Mucosa of rectum (tissue), 2 donors: ENCODE results near the gene ARMCX4.
"Not testable (repeated sequence)": the region's sequence is repeated elsewhere in the genome, so short reads cannot be mapped to it uniquely, and the experiment has no call there.

Experiments
- H3K27ac ChIP-seq, 2 donors: one replicate each; pipeline ENCODE4 v1.7.0; 2013; ENCODE audit warnings: inconsistent platforms in 2 of 2, low read depth in 2 of 2, low read length in 2 of 2
- H3K27me3 ChIP-seq, 2 donors: one replicate each; pipeline ENCODE4 v1.7.0; 2013; ENCODE audit warnings: low read length in 2 of 2; ENCODE audit not compliant: control insufficient read depth in 2 of 2, insufficient read depth in 2 of 2
- H3K36me3 ChIP-seq, 2 donors: one replicate each; pipeline ENCODE4 v1.7.0; 2013; ENCODE audit warnings: low read length in 2 of 2; ENCODE audit not compliant: control insufficient read depth in 2 of 2, insufficient read depth in 2 of 2
- H3K4me1 ChIP-seq, 2 donors: one replicate each; pipeline ENCODE4 v1.7.0; 2013; ENCODE audit warnings: low read length in 2 of 2, mild to moderate bottlenecking in 1 of 2; ENCODE audit not compliant: control insufficient read depth in 2 of 2, insufficient read depth in 2 of 2
- H3K4me3 ChIP-seq, 2 donors: one replicate each; pipeline ENCODE4 v1.7.0; 2013; ENCODE audit warnings: low read length in 2 of 2
- H3K9ac ChIP-seq, 2 donors: one replicate each; pipeline ENCODE4 v1.7.0; 2013; ENCODE audit warnings: low read length in 2 of 2, low read depth in 1 of 2, mild to moderate bottlenecking in 1 of 2
- H3K9me3 ChIP-seq, 2 donors: one replicate each; pipeline ENCODE4 v1.7.0; 2013; ENCODE audit warnings: low read length in 2 of 2; ENCODE audit not compliant: control insufficient read depth in 2 of 2
- donor health status: healthy.
- donor health status: Normal muscosa, but diverticular disease.

The ARMCX4 gene

DNA sequence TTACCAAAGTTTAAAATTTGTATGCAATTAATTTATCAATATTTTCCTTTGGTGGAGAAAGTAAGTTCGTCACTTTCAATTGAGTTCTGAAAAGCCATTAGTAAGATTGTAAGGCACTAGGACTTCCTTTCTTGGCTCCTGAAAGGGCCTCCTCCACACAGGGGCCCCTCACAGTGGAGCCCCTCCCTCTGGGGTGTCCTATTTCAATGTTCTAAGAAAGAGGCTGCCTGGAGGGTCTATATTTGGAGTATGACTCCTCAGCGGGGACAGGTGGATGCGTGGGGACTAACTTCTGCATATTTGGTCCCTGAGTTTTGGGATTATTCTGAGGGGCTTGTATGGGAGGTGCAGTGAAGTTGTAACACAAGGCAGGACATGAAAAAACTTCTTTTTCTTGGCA is 1.6 kb upstream of the ARMCX4 start:
- Histone ChIP-seq H3K4me1 (no peaks in the 10 kb centered on the region), H3K9ac (no peak overlapping the region), H3K27me3 (no peaks in the 10 kb centered on the region), H3K4me3 (no peak overlapping the region), H3K27ac (no peak overlapping the region), H3K36me3 (no peaks in the 10 kb centered on the region), H3K9me3 (no peaks in the 10 kb centered on the region)

DNA sequence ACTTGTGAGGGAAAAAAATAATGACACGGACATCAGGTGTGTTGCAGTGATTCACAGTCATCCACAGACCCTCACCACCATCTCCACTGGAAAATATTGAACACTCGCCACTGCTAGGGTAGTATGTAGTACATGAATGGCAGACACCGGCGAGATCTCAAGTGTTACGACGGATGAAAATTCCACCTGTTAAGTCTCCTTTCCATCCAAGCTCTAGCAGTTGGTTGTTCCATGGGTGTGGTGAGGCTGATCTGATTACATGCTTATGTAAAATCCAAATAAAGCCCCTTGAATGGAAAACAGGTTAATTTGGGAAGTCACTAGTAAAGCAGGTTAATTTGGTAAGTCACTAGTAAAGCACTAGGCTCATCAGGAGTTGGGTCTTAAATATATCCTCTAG is 1.1 kb upstream of the ARMCX4 start:
- H3K27me3 ChIP-seq, result no peaks in the 10 kb centered on the region
- no peak overlapping the region for H3K9ac ChIP-seq
- no peak overlapping the region for H3K27ac ChIP-seq
- no peaks in the 10 kb centered on the region for H3K4me1 ChIP-seq
- H3K9me3 ChIP-seq, result no peaks in the 10 kb centered on the region
- H3K4me3 ChIP-seq, result no peak overlapping the region
- H3K36me3 ChIP-seq, result no peaks in the 10 kb centered on the region

DNA sequence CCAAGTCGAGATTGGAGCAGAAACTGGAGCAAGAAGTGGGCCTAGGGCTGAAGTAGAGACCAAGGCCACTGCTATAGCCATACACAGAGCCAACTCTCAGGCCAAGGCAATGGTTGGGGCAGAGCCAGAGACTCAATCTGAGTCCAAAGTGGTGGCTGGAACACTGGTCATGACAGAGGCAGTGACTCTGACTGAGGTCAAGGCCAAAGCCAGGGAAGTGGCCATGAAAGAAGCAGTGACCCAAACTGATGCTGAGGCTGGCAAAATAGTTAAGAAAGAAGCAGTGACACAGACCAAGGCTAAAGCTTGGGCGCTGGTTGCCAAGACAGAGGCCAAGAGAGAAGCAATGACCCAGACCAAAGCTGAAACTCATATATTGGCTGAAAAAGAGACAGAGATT is 3.5 kb downstream of the ARMCX4 start:
- H3K36me3 ChIP-seq, result no peaks in the 10 kb centered on the region
- H3K27ac ChIP-seq, result no peak overlapping the region
- no peaks in the 10 kb centered on the region for H3K27me3 ChIP-seq
- no peaks in the 10 kb centered on the region for H3K9me3 ChIP-seq
- H3K4me3 ChIP-seq, result no peak overlapping the region
- no peaks in the 10 kb centered on the region for H3K4me1 ChIP-seq
- no peak overlapping the region for H3K9ac ChIP-seq

DNA sequence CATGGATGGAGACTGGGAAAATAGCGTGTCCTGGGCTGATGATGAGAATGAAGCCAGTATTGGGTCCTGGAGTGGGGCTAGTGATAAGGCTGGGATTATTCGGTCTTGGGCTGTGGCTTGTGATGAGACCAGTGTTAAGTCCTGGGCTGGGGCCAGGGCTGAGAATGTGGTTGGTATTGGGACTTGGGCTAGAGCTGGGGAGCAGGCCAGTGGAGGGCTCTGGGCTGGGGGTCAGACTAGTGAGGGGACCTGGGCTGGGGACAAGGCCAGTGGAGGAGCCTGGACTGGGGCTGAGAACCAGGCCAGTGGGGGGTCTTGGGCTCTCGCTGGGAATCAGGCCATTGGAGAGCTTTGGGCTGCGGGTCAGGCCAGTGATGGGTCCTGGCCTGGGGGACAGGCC is 6.7 kb downstream of the ARMCX4 start:
- H3K4me1 ChIP-seq, result no peaks in the 10 kb centered on the region
- H3K4me3 ChIP-seq, result no peak overlapping the region
- no peaks in the 10 kb centered on the region for H3K9me3 ChIP-seq
- H3K36me3 ChIP-seq, result no peaks in the 10 kb centered on the region
- no peak overlapping the region for H3K27ac ChIP-seq
- no peaks in the 10 kb centered on the region for H3K27me3 ChIP-seq
- no peak overlapping the region for H3K9ac ChIP-seq

DNA sequence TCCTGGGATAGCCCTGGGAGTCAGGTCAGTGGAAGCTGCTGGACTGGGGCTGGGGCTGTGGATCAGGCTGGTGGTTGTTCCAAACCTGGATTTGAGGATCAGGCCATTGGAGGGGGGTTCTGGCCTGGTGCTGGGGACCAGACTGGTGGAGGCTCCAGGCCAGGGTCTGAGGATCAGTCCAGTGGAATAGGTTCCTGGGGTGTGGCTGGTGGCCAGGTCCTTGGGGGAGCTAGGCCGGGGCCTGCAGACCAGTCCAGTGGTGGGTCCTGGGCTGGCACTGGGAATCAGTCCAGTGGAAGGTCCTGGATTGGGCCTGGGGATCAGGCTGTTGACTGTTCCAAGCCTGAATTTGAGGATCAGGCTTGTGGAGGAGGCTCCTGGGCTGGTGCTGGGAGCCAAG is 8.0 kb downstream of the ARMCX4 start:
- no peak overlapping the region for H3K4me3 ChIP-seq
- H3K9ac ChIP-seq, result no peak overlapping the region
- no peaks in the 10 kb centered on the region for H3K27me3 ChIP-seq
- no peaks in the 10 kb centered on the region for H3K9me3 ChIP-seq
- H3K4me1 ChIP-seq, result no peaks in the 10 kb centered on the region
- no peaks in the 10 kb centered on the region for H3K36me3 ChIP-seq
- H3K27ac ChIP-seq, result no peak overlapping the region

DNA sequence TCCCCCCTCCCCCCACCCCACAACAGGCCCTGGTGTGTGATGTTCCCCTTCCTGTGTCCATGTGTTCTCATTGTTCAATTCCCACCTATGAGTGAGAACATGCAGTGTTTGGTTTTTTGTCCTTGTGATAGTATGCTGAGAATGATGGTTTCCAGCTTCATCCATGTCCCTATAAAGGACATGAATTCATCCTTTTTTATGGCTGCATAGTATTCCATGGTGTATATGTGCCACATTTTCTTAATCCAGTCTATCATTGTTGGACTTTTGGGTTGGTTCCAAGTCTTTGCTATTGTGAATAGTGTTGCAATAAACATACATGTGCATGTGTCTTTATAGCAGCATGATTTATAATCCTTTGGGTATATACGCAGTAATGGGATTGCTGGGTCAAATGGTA is 17.7 kb downstream of the ARMCX4 start:
- not testable (repeated sequence) for H3K9ac ChIP-seq, H3K4me1 ChIP-seq, H3K27ac ChIP-seq, H3K4me3 ChIP-seq, H3K27me3 ChIP-seq, H3K9me3 ChIP-seq, H3K36me3 ChIP-seq

DNA sequence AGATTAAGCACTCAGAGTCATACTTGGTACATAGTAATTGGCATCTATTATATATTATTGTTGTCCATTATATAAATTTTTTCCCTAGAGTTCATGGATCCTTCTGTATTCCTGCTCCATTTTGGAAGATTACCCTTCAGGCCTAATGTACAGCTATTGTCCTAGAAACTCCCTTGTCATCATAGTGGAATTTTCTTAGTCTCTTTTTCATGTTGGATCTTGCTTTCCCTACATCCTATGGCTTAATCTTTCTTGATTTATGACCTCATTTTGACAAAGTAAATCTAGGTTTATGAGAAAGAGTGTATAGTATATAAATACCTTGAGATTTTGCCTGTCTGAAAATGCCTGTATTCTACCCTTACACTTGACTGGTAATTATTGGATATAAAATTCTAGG is 22.1 kb downstream of the ARMCX4 start:
- Histone ChIP-seq H3K36me3 (no peaks in the 10 kb centered on the region), H3K9me3 (no peaks in the 10 kb centered on the region), H3K27ac (no peak overlapping the region), H3K9ac (no peak overlapping the region), H3K4me3 (no peak overlapping the region), H3K27me3 (no peaks in the 10 kb centered on the region), H3K4me1 (no peaks in the 10 kb centered on the region)

DNA sequence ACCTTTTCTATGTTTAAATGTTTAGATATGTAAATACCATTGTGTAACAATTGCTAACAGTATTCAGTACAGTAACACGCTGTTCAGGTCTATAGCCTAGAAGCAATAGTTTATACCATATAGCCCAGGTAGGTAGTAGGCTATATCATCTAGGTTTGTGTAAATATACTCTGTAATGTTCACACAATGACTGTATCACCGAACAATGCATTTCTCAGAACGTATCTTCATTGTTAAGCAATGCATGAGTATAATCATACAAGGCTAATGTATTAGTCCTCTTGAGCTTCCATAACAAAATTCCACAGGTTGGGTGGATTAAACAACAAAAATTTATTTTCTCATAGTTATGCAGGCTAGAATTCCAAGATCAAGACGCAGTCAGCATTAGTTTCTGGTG is 22.7 kb downstream of the ARMCX4 start:
- Histone ChIP-seq H3K9ac (no peak overlapping the region), H3K9me3 (no peaks in the 10 kb centered on the region), H3K4me3 (no peak overlapping the region), H3K36me3 (no peaks in the 10 kb centered on the region), H3K4me1 (no peaks in the 10 kb centered on the region), H3K27me3 (no peaks in the 10 kb centered on the region), H3K27ac (no peak overlapping the region)

DNA sequence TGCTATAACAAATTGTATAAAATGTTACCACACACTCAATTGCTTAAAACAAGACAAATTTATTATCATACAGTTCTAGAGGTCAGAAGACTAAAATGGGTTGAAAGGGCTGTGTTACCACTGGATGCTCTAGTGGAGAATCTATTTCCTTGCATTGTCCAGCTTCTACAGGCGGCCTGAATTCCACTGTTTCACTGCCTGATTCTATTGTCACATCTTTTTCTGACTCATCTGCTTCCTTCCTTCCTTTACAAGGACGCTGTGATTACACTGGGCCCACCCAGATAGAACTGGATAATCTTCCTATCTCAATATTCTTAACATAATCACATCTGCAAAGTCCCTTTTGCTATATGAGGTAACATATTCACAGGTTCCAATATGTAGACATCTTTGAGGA is 45.7 kb downstream of the ARMCX4 start:
- H3K27ac ChIP-seq, result no peak overlapping the region
- no peaks in the 10 kb centered on the region for H3K36me3 ChIP-seq
- peaks cover 0 to 3% of the 10 kb centered on the region in 2 donors for H3K27me3 ChIP-seq
- no peak overlapping the region for H3K4me3 ChIP-seq
- H3K9ac ChIP-seq, result no peak overlapping the region
- H3K9me3 ChIP-seq, result no peaks in the 10 kb centered on the region
- H3K4me1 ChIP-seq, result no peaks in the 10 kb centered on the region
